ENCODE data around the gene COL19A1.

Gene COL19A1

GRCh38 chr6:69914015-69914485 lies 47.7 kb downstream of the COL19A1 start:
- H3K79me2 ChIP-seq (ENCODE audit: low read length), result no peaks in the 10 kb centered on the region
- DNase-seq, result no peak
- no peaks in the 10 kb centered on the region for H3F3A ChIP-seq (ENCODE audit: insufficient read depth, low read length)
- no peaks in the 10 kb centered on the region for H3K27me3 ChIP-seq (replicated peaks; ENCODE audit: insufficient read depth, low read length)
- no peaks in the 10 kb centered on the region for H3K9me2 ChIP-seq (replicated peaks; ENCODE audit: insufficient read depth, low read length)
- no peak overlapping the region for H2AFZ ChIP-seq (ENCODE audit: low read length)
- no peak for TF ChIP-seq EZH2 (optimal IDR thresholded peaks at IDR 0.05; ENCODE audit: low read depth, low read length)
- no peak for TF ChIP-seq EZH2phosphoT487 (IDR thresholded peaks at IDR 0.05; ENCODE audit: low read length)
- no peak for TF ChIP-seq CTCF (IDR thresholded peaks at IDR 0.05; ENCODE audit: low read length)
- H3K36me3 ChIP-seq (replicated peaks; ENCODE audit: insufficient read depth, low read length), result no peaks in the 10 kb centered on the region
- no peak overlapping the region for H3K27ac ChIP-seq (ENCODE audit: low read length)
- no peaks in the 10 kb centered on the region for H3K4me1 ChIP-seq (ENCODE audit: low read length)
- no peak overlapping the region for H3K4me3 ChIP-seq (ENCODE audit: low read length)
- no peak overlapping the region for H3K9ac ChIP-seq (ENCODE audit: low read length)
- no peak overlapping the region for H3K4me2 ChIP-seq (ENCODE audit: low read depth, low read length)
- H3K9me3 ChIP-seq (replicated peaks; ENCODE audit: insufficient read depth, low read length), result no peaks in the 10 kb centered on the region
- H4K20me1 ChIP-seq (ENCODE audit: insufficient read depth, low read length), result no peaks in the 10 kb centered on the region

GRCh38 chr6:69915346-69915745 lies 49.0 kb downstream of the COL19A1 start:
- TF ChIP-seq EZH2 (optimal IDR thresholded peaks at IDR 0.05; ENCODE audit: low read depth, low read length), result no peak
- TF ChIP-seq EZH2phosphoT487 (IDR thresholded peaks at IDR 0.05; ENCODE audit: low read length), result no peak
- no peak for TF ChIP-seq CTCF (IDR thresholded peaks at IDR 0.05; ENCODE audit: low read length)
- H4K20me1 ChIP-seq (ENCODE audit: insufficient read depth, low read length), result no peaks in the 10 kb centered on the region
- no peaks in the 10 kb centered on the region for H3K79me2 ChIP-seq (ENCODE audit: low read length)
- no peaks in the 10 kb centered on the region for H3K4me1 ChIP-seq (ENCODE audit: low read length)
- no peak for DNase-seq
- no peak overlapping the region for H2AFZ ChIP-seq (ENCODE audit: low read length)
- no peaks in the 10 kb centered on the region for H3K36me3 ChIP-seq (replicated peaks; ENCODE audit: insufficient read depth, low read length)
- H3K9ac ChIP-seq (ENCODE audit: low read length), result no peak overlapping the region
- H3K9me3 ChIP-seq (replicated peaks; ENCODE audit: insufficient read depth, low read length), result no peaks in the 10 kb centered on the region
- no peaks in the 10 kb centered on the region for H3K27me3 ChIP-seq (replicated peaks; ENCODE audit: insufficient read depth, low read length)
- no peak overlapping the region for H3K27ac ChIP-seq (ENCODE audit: low read length)
- H3F3A ChIP-seq (ENCODE audit: insufficient read depth, low read length), result no peaks in the 10 kb centered on the region
- no peak overlapping the region for H3K4me3 ChIP-seq (ENCODE audit: low read length)
- no peak overlapping the region for H3K4me2 ChIP-seq (ENCODE audit: low read depth, low read length)
- H3K9me2 ChIP-seq (replicated peaks; ENCODE audit: insufficient read depth, low read length), result no peaks in the 10 kb centered on the region

- H3K9me3 ChIP-seq (replicated peaks; ENCODE audit: insufficient read depth, low read length), result no peaks in the 10 kb centered on the region
- no peak overlapping the region for H3K4me3 ChIP-seq (ENCODE audit: low read length)
- H3K79me2 ChIP-seq (ENCODE audit: low read length), result no peaks in the 10 kb centered on the region
- TF ChIP-seq EZH2phosphoT487 (IDR thresholded peaks at IDR 0.05; ENCODE audit: low read length) (no peak), EZH2 (optimal IDR thresholded peaks at IDR 0.05; ENCODE audit: low read depth, low read length) (no peak), CTCF (IDR thresholded peaks at IDR 0.05; ENCODE audit: low read length) (no peak)
- no peak for DNase-seq
- no peaks in the 10 kb centered on the region for H3K36me3 ChIP-seq (replicated peaks; ENCODE audit: insufficient read depth, low read length)
- no peaks in the 10 kb centered on the region for H3K27me3 ChIP-seq (replicated peaks; ENCODE audit: insufficient read depth, low read length)
- H3K4me2 ChIP-seq (ENCODE audit: low read depth, low read length), result no peak overlapping the region
- H3F3A ChIP-seq (ENCODE audit: insufficient read depth, low read length), result no peaks in the 10 kb centered on the region
- no peaks in the 10 kb centered on the region for H4K20me1 ChIP-seq (ENCODE audit: insufficient read depth, low read length)
- H2AFZ ChIP-seq (ENCODE audit: low read length), result no peak overlapping the region
- H3K4me1 ChIP-seq (ENCODE audit: low read length), result no peaks in the 10 kb centered on the region
- H3K9me2 ChIP-seq (replicated peaks; ENCODE audit: insufficient read depth, low read length), result no peaks in the 10 kb centered on the region
- no peak overlapping the region for H3K27ac ChIP-seq (ENCODE audit: low read length)
- H3K9ac ChIP-seq (ENCODE audit: low read length), result no peak overlapping the region
These were observed 51.5 kb downstream of the COL19A1 start for GRCh38 chr6:69917834-69918233.

Measured in MM.1S (cell line).